HG02884 (cell line): Measurements from ENCODE around the gene HILPDA.

Source experiments
- ATAC-seq: cut with Tn5 transposase; IDR thresholded peaks from one replicate; pipeline ENCODE4 v1.9.1; 2021; ENCODE audit warnings: mild to moderate bottlenecking, moderate library complexity; ENCODE audit not compliant: unreplicated experiment

Gene HILPDA

GRCh38 chr7:128455543-128456254 lies at the start of gene HILPDA:
TSS of gene HILPDA (plus strand) at chr7:128455878. CDS start at chr7:128457269, 1,391 bp downstream.
- ATAC-seq = peak; percentile 72

- no peak for ATAC-seq
These were observed 49.1 kb upstream of the HILPDA start for GRCh38 chr7:128406314-128407232.

- no peak for ATAC-seq
These were observed 48.5 kb upstream of the HILPDA start for GRCh38 chr7:128407233-128407589.

GRCh38 chr7:128407751-128408708 lies 47.6 kb upstream of the HILPDA start:
- no peak for ATAC-seq

GRCh38 chr7:128408709-128409595 lies 46.7 kb upstream of the HILPDA start:
- ATAC-seq = no peak

DNA sequence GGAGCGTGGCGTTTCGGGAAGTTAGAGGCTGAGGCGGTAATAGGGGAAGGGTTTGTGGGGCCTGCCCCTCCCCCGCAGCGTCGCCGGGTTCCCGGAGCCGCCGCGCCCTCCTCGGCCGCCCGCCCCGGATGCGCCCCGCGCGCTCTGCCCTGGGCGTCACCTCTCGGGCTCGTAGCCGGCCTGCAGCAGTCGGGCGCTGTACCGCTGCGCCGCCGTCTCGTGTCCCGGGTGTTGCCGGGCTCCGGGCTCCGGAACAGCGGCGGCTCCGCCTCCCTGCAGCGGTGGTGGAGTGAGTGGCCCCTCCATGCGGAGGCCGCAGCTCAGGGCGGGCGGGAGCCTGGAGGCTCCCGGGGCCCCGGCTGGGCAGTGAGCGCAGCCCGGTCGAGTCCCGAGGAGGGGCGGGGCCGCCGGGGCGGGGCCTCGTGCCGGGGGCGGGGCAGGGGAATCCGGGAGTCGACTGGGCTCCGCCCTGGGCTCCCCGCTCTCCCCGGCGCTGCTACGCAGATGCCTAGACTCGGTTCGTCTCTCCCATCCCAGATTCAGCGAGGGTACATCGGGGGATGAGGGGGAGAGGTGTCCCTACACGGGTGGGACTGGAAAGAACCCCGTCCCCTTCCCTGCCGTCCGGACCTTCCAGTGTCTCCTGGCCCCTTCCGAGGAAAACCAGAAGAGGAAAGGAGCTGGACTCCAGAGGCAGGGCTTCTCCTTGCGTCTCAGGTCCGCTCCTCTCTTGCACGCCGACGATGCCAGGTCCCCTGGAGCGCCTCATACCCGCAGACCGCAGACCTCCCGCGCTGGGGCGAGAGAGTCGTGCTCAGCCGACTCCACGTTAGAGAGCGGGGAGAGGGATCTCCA lies 45.9 kb upstream of the HILPDA start, which contains the start of gene IMPDH1:
IMPDH1 (minus strand) TSS at position 387 of the 855 bp plus-strand sequence; CDS start at position 306, 81 bp downstream.
- peak; percentile 73 for ATAC-seq

DNA sequence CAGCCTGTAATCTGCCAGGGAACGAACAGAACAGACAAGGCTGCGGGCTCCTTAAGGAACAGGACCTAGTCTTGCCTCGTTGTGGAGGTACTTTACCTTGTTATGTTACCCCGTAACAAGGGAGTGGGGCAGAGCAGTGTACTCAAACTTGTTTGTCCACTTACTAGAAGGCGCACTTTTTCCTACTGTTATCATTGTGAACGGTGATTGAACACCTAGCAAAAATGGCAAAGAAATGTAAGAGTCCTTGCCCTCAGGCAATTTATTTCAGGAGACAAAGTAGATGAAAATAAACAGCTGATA lies 45.3 kb upstream of the HILPDA start:
- ATAC-seq = no peak

DNA sequence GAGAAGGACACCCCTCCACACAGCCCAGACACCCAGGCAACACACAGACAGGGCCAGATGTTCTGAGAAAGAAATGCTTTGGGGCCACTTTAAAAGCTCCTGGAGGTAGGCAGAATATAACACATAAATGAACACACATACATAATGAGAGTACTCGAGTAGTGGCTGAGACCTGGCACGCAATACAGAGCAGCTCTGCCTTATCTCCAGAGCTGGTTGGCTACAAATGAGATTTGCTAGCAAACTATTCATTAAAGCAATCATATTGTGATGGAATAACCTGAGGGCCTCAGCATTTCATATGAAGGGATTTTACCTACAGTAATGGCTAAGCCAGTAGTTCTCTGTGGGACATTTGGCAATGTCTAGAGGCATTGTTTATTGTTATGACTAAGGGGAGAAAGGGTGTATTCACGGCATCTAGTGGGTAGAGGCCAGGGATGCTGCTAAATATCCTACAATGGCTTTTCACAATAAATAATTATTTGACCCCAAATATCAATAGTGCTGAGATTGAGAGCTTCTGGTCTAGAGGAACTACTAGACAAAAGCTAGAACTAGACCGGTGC lies 40.4 kb upstream of the HILPDA start:
- no peak for ATAC-seq

GRCh38 chr7:128417071-128417470 lies 38.6 kb upstream of the HILPDA start:
- ATAC-seq = no peak

- no peak for ATAC-seq
These were observed 36.4 kb upstream of the HILPDA start for GRCh38 chr7:128419257-128419656.

DNA sequence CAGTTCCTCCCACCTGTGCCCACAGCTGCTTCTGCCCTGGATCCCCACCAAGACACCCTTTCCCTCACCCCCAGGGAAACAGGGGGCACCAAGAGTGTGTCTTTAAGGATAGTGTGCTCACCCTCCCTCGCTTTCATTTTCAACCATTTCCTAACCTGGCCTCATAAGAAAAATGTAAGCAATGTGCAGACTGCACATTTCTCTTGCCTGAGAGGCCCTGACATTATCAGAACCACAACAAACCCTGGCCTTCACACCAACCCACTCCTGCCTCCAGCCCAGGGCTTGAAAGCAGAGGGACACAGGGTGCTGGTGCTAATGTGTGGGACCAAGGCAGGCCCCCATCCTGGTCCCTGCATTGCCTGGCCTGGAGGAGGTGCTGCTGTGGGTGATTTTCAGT lies 34.9 kb upstream of the HILPDA start:
- ATAC-seq = no peak

- no peak for ATAC-seq
These were observed 34.3 kb upstream of the HILPDA start for GRCh38 chr7:128421384-128421783.

DNA sequence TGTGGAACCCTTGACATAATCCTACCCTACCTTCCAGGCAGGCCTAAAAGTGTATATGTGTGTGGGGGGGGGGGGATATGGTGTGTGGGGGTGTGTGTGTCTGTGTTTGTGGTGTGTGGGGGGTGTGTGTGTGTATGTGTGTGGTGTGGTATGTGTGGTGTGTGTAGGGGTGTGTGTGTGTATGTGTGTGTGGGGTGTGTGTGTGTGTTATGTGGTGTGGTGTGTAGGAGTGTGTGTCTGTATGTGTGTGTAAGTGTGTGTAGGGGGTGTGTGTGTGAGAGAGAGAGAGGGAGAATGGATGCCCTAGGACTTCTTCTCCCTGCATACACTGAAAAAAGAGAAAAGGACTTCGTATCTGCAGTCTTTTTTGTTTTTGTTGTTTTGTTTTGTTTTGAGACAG lies 33.6 kb upstream of the HILPDA start:
- ATAC-seq = no peak

DNA sequence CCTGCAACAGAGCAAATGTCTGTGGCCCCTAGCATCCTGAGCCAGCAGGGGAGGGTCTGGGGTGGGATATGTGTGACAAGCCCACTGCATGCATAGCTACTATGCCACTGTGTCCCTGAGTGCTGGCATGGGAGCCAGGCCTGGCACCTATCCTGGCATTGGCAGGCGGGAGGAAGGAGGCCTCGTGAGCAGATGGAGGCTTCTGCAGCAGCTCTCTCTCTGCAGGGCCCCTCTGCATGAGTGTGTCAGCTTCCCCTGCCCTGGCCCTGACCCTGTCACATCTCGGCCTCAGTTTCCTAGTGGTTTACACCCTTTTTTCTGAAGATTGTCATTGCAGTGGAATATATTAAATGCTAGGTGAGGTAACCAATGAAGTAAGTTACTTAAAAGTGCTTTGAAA lies 32.8 kb upstream of the HILPDA start:
- no peak for ATAC-seq

- no peak for ATAC-seq
These were observed 30.9 kb upstream of the HILPDA start for GRCh38 chr7:128424686-128425275.

- no peak for ATAC-seq
These were observed 29.8 kb upstream of the HILPDA start for GRCh38 chr7:128425850-128426249.

DNA sequence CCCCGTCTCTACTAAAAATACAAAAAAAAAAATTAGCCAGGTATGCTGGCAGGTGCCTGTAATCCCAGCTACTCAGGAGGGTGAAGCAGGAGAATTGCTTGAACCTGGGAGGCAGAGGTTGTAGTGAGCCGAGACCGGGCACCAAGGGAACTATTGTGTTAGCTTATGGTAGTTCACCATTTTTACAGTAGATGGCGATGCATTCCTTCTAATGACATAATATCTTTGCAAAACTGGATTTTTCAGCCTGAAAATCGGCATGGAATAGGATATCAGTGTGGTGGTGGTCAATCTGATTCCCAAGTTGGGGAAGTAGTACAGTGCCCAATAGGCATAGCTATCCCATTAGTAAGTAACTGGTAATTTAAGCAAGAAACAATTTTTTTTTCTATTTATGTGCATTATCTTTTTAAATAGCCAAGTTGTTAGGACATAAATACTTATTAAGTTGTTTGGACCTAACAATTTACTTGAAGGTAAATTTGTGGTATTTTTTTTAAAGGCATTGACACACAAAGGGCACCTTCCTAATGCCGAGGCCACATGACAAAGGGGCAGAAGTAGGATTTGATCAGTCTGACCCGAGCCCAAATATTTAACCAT lies 28.3 kb upstream of the HILPDA start:
- ATAC-seq = no peak

DNA sequence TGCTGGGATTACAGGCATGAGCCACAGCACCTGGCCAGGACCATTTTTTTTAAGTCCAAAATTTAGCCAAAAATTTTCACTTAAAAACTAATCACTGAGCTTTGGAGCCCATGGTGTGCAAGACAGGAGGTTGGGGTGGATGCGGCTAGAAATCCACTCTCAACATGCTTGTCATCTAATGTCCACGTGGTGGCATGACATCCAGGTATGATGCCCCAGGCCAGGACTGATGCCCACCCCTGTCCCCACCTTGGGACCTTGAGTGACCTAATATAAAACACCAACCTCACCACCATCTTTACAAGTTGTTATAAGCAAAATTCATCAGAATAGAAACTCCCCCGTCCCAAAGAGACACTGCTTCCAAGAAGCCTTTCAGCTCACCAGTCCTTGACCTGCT lies 25.5 kb upstream of the HILPDA start:
- no peak for ATAC-seq
